ENCODE data around the gene GRM1.

DNA sequence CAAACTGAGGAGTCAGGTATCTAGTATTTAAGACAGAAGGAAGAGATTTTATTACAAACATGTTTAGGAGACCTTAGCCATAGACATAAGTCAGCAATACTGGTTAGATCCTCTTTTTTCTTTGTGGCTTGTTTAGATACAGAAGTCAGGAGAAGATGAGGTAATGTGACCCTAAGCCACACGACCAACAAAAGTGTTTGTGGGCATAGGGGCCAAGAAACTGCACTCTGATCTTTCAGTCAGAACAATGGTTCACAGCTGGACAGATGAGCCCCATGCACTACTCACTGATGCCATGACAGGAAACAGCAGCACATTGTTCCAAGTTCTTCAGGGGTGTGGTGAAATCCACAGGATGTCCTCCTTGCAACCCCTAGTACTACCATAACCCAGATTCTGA lies 276.2 kb downstream of the GRM1 start:
- TF ChIP-seq YY1 (IDR thresholded peaks at IDR 0.05; ENCODE audit: insufficient read depth, insufficient read length) (no peak), ZNF274 (IDR thresholded peaks at IDR 0.05; ENCODE audit: low read depth, low read length) (no peak)
